HT1080 (cell line): ENCODE results near the gene ADK. TPM values are rescaled to one million over a fixed set of nuclear protein-coding genes. Genes with fewer than 3 reads are reported as not detected.

ENCODE experiments used
- DNase-seq: peaks from one replicate; pipeline ENCODE4 v3.0.0-alpha.2; 2015; ENCODE audit warnings: low read depth
- total RNA-seq: library from RNA; depleted of rRNA; stranded (reverse); fragments of >200 nt; shearing (Covaris generic); gene quantifications from 2 replicates; pipeline ENCODE4 v1.2.3, GENCODE V29; 2014

Gene ADK
- total RNA-seq, 1 experiment from 2014 or later: 59.2 TPM

- peak; percentile 38 for DNase-seq
Observed at GRCh38 chr10:74589226-74589673, 438.2 kb downstream of the ADK start.

- no peak for DNase-seq
Observed at GRCh38 chr10:74589851-74590250, 438.8 kb downstream of the ADK start.

- no peak for DNase-seq
Observed at GRCh38 chr10:74593470-74593869, 442.4 kb downstream of the ADK start.

GRCh38 chr10:74596713-74597112 lies 445.7 kb downstream of the ADK start:
- DNase-seq: no peak

- no peak for DNase-seq
Observed at GRCh38 chr10:74598891-74599566, 448.0 kb downstream of the ADK start.

- no peak for DNase-seq
Observed at GRCh38 chr10:74599672-74600071, 448.7 kb downstream of the ADK start.

- no peak for DNase-seq
Observed at GRCh38 chr10:74600170-74600569, 449.1 kb downstream of the ADK start.

- DNase-seq: no peak
Observed at GRCh38 chr10:74602576-74602975, 451.6 kb downstream of the ADK start.

- no peak for DNase-seq
Observed at GRCh38 chr10:74610299-74610698, 459.3 kb downstream of the ADK start.

- DNase-seq: peak; percentile 56
Observed at GRCh38 chr10:74612195-74612594, 461.2 kb downstream of the ADK start.

- DNase-seq: no peak
Observed at GRCh38 chr10:74620626-74621025, 469.6 kb downstream of the ADK start.

GRCh38 chr10:74623786-74624185 lies 472.8 kb downstream of the ADK start:
- DNase-seq: no peak

- DNase-seq: no peak
Observed at GRCh38 chr10:74624501-74624900, 473.5 kb downstream of the ADK start.

GRCh38 chr10:74628136-74628535 lies 477.1 kb downstream of the ADK start:
- DNase-seq: no peak

GRCh38 chr10:74634995-74635536 lies 484.0 kb downstream of the ADK start:
- no peak for DNase-seq

GRCh38 chr10:74635655-74636054 lies 484.6 kb downstream of the ADK start:
- no peak for DNase-seq

- no peak for DNase-seq
Observed at GRCh38 chr10:74637685-74638084, 486.7 kb downstream of the ADK start.

GRCh38 chr10:74640134-74640921 lies 489.3 kb downstream of the ADK start:
- DNase-seq: no peak

- no peak for DNase-seq
Observed at GRCh38 chr10:74641659-74642058, 490.6 kb downstream of the ADK start.

- DNase-seq: peak; percentile 35
Observed at GRCh38 chr10:74642901-74643595, 492.0 kb downstream of the ADK start.

- no peak for DNase-seq
Observed at GRCh38 chr10:74643596-74643975, 492.6 kb downstream of the ADK start.

GRCh38 chr10:74644738-74645137 lies 493.7 kb downstream of the ADK start:
- no peak for DNase-seq
